Measurements from ENCODE around the gene PDZD8.

Gene PDZD8

GRCh38 chr10:117275121-117275520, 100.1 kb downstream of the PDZD8 start:
- Histone ChIP-seq H4K91ac (ENCODE audit: low read depth, low read length, poor library complexity) (no peak overlapping the region), H3K4me3 (ENCODE audit: low read length in 2 of 2) (no peak overlapping the region), H2BK12ac (ENCODE audit: low read length) (no peak overlapping the region), H2AK5ac (ENCODE audit: low read depth, low read length) (no peak overlapping the region), H3K27ac (replicated peaks; ENCODE audit: low read length) (no peak overlapping the region), H2BK120ac (ENCODE audit: low read depth, low read length) (no peak overlapping the region), H3K14ac (ENCODE audit: low read length) (no peak overlapping the region), H3K36me3 (replicated peaks in 1 of 2; ENCODE audit: control insufficient read depth in 2 of 2, insufficient read depth in 2 of 2, low read length in 2 of 2) (no peaks in the 10 kb centered on the region), H3K9me3 (replicated peaks in 1 of 2; ENCODE audit: control insufficient read depth in 2 of 2, insufficient read depth in 1 of 2, low read depth in 1 of 2, low read length in 2 of 2) (no peaks in the 10 kb centered on the region), H3K4me2 (ENCODE audit: insufficient read depth, low read length, poor library complexity, severe bottlenecking) (no peak overlapping the region), H3K18ac (ENCODE audit: low read length) (no peak overlapping the region), H2BK15ac (ENCODE audit: low read length) (no peak overlapping the region), H3K79me1 (ENCODE audit: low read depth, low read length) (no peaks in the 10 kb centered on the region), H2BK5ac (ENCODE audit: low read length) (no peak overlapping the region), H3K23ac (ENCODE audit: low read depth, low read length, poor library complexity) (no peak overlapping the region), H3K4me1 (ENCODE audit: control insufficient read depth in 2 of 2, insufficient read depth in 1 of 2, low read depth in 1 of 2, low read length in 2 of 2) (no peaks in the 10 kb centered on the region), H3K4ac (ENCODE audit: low read length) (no peak overlapping the region), H3K27me3 (ENCODE audit: control insufficient read depth in 3 of 3, insufficient read depth in 3 of 3, low read depth in 1 of 3, low read length in 3 of 3) (no peaks in the 10 kb centered on the region), H2AFZ (ENCODE audit: low read length) (no peak overlapping the region), H4K8ac (ENCODE audit: low read depth, low read length) (no peak overlapping the region), H3K9ac (ENCODE audit: low read depth, low read length, poor library complexity) (no peak overlapping the region)
- no CpG with 5 or more reads among the region's 3 CpGs for WGBS, 2 donors (ENCODE audit: extremely low coverage in 2 of 2, insufficient read length in 2 of 2, insufficient replicate concordance in 1 of 2)
- DNase-seq (ENCODE audit: low spot score) = no peak

- Histone ChIP-seq H3K27me3 (ENCODE audit: control insufficient read depth in 3 of 3, insufficient read depth in 3 of 3, low read depth in 1 of 3, low read length in 3 of 3) (no peaks in the 10 kb centered on the region), H4K91ac (ENCODE audit: low read depth, low read length, poor library complexity) (no peak overlapping the region), H3K4me1 (ENCODE audit: control insufficient read depth in 2 of 2, insufficient read depth in 1 of 2, low read depth in 1 of 2, low read length in 2 of 2) (no peaks in the 10 kb centered on the region), H2BK12ac (ENCODE audit: low read length) (no peak overlapping the region), H3K79me1 (ENCODE audit: low read depth, low read length) (peaks cover under 1% of the 10 kb centered on the region), H2AK5ac (ENCODE audit: low read depth, low read length) (no peak overlapping the region), H3K4me3 (ENCODE audit: low read length in 2 of 2) (no peak overlapping the region), H2BK120ac (ENCODE audit: low read depth, low read length) (no peak overlapping the region), H2BK15ac (ENCODE audit: low read length) (no peak overlapping the region), H3K9ac (ENCODE audit: low read depth, low read length, poor library complexity) (no peak overlapping the region), H3K4ac (ENCODE audit: low read length) (no peak overlapping the region), H4K8ac (ENCODE audit: low read depth, low read length) (no peak overlapping the region), H2AFZ (ENCODE audit: low read length) (no peak overlapping the region), H2BK5ac (ENCODE audit: low read length) (no peak overlapping the region), H3K18ac (ENCODE audit: low read length) (no peak overlapping the region), H3K4me2 (ENCODE audit: insufficient read depth, low read length, poor library complexity, severe bottlenecking) (no peak overlapping the region), H3K9me3 (replicated peaks in 1 of 2; ENCODE audit: control insufficient read depth in 2 of 2, insufficient read depth in 1 of 2, low read depth in 1 of 2, low read length in 2 of 2) (no peaks in the 10 kb centered on the region), H3K27ac (replicated peaks; ENCODE audit: low read length) (no peak overlapping the region), H3K14ac (ENCODE audit: low read length) (no peak overlapping the region), H3K36me3 (replicated peaks in 1 of 2; ENCODE audit: control insufficient read depth in 2 of 2, insufficient read depth in 2 of 2, low read length in 2 of 2) (no peaks in the 10 kb centered on the region), H3K23ac (ENCODE audit: low read depth, low read length, poor library complexity) (no peak overlapping the region)
- DNase-seq (ENCODE audit: low spot score) = no peak
- no CpG with 5 or more reads among the region's 5 CpGs for WGBS, 2 donors (ENCODE audit: extremely low coverage in 2 of 2, insufficient read length in 2 of 2, insufficient replicate concordance in 1 of 2)
Observed at GRCh38 chr10:117274509-117274908, 100.7 kb downstream of the PDZD8 start.

- H3K9ac ChIP-seq (ENCODE audit: low read depth, low read length, poor library complexity) = no peak overlapping the region
- H3K27ac ChIP-seq (replicated peaks; ENCODE audit: low read length) = no peak overlapping the region
- no peak overlapping the region for H4K8ac ChIP-seq (ENCODE audit: low read depth, low read length)
- no peak overlapping the region for H3K4me2 ChIP-seq (ENCODE audit: insufficient read depth, low read length, poor library complexity, severe bottlenecking)
- H2AK5ac ChIP-seq (ENCODE audit: low read depth, low read length) = no peak overlapping the region
- no peak overlapping the region for H3K23ac ChIP-seq (ENCODE audit: low read depth, low read length, poor library complexity)
- H3K4ac ChIP-seq (ENCODE audit: low read length) = no peak overlapping the region
- no peak overlapping the region for H2BK12ac ChIP-seq (ENCODE audit: low read length)
- H2AFZ ChIP-seq (ENCODE audit: low read length) = no peak overlapping the region
- no peak overlapping the region for H2BK5ac ChIP-seq (ENCODE audit: low read length)
- no peak overlapping the region for H3K4me3 ChIP-seq (ENCODE audit: low read length in 2 of 2)
- DNase-seq (ENCODE audit: low spot score) = no peak
- no peaks in the 10 kb centered on the region for H3K9me3 ChIP-seq (replicated peaks in 1 of 2; ENCODE audit: control insufficient read depth in 2 of 2, insufficient read depth in 1 of 2, low read depth in 1 of 2, low read length in 2 of 2)
- no peak overlapping the region for H3K14ac ChIP-seq (ENCODE audit: low read length)
- no peak overlapping the region for H4K91ac ChIP-seq (ENCODE audit: low read depth, low read length, poor library complexity)
- no peaks in the 10 kb centered on the region for H3K4me1 ChIP-seq (ENCODE audit: control insufficient read depth in 2 of 2, insufficient read depth in 1 of 2, low read depth in 1 of 2, low read length in 2 of 2)
- H3K79me1 ChIP-seq (ENCODE audit: low read depth, low read length) = peaks cover 2% of the 10 kb centered on the region
- no peaks in the 10 kb centered on the region for H3K27me3 ChIP-seq (ENCODE audit: control insufficient read depth in 3 of 3, insufficient read depth in 3 of 3, low read depth in 1 of 3, low read length in 3 of 3)
- H2BK15ac ChIP-seq (ENCODE audit: low read length) = no peak overlapping the region
- no CpG with 5 or more reads among the region's 3 CpGs for WGBS, 2 donors (ENCODE audit: extremely low coverage in 2 of 2, insufficient read length in 2 of 2, insufficient replicate concordance in 1 of 2)
- H2BK120ac ChIP-seq (ENCODE audit: low read depth, low read length) = no peak overlapping the region
- no peaks in the 10 kb centered on the region for H3K36me3 ChIP-seq (replicated peaks in 1 of 2; ENCODE audit: control insufficient read depth in 2 of 2, insufficient read depth in 2 of 2, low read length in 2 of 2)
- no peak overlapping the region for H3K18ac ChIP-seq (ENCODE audit: low read length)
Observed at GRCh38 chr10:117273980-117274379, 101.3 kb downstream of the PDZD8 start.

- Histone ChIP-seq H3K14ac (ENCODE audit: low read length) (no peak overlapping the region), H2BK12ac (ENCODE audit: low read length) (no peak overlapping the region), H3K79me1 (ENCODE audit: low read depth, low read length) (peaks cover 2% of the 10 kb centered on the region), H4K8ac (ENCODE audit: low read depth, low read length) (no peak overlapping the region), H3K9ac (ENCODE audit: low read depth, low read length, poor library complexity) (no peak overlapping the region), H3K36me3 (replicated peaks in 1 of 2; ENCODE audit: control insufficient read depth in 2 of 2, insufficient read depth in 2 of 2, low read length in 2 of 2) (no peaks in the 10 kb centered on the region), H2BK5ac (ENCODE audit: low read length) (no peak overlapping the region), H3K4me3 (ENCODE audit: low read length in 2 of 2) (no peak overlapping the region), H2AFZ (ENCODE audit: low read length) (no peak overlapping the region), H4K91ac (ENCODE audit: low read depth, low read length, poor library complexity) (no peak overlapping the region), H2BK120ac (ENCODE audit: low read depth, low read length) (no peak overlapping the region), H3K23ac (ENCODE audit: low read depth, low read length, poor library complexity) (no peak overlapping the region), H3K18ac (ENCODE audit: low read length) (no peak overlapping the region), H3K4me1 (ENCODE audit: control insufficient read depth in 2 of 2, insufficient read depth in 1 of 2, low read depth in 1 of 2, low read length in 2 of 2) (no peaks in the 10 kb centered on the region), H3K4me2 (ENCODE audit: insufficient read depth, low read length, poor library complexity, severe bottlenecking) (no peak overlapping the region), H3K27ac (replicated peaks; ENCODE audit: low read length) (no peak overlapping the region), H3K27me3 (ENCODE audit: control insufficient read depth in 3 of 3, insufficient read depth in 3 of 3, low read depth in 1 of 3, low read length in 3 of 3) (no peaks in the 10 kb centered on the region), H2BK15ac (ENCODE audit: low read length) (no peak overlapping the region), H2AK5ac (ENCODE audit: low read depth, low read length) (no peak overlapping the region), H3K9me3 (replicated peaks in 1 of 2; ENCODE audit: control insufficient read depth in 2 of 2, insufficient read depth in 1 of 2, low read depth in 1 of 2, low read length in 2 of 2) (no peaks in the 10 kb centered on the region), H3K4ac (ENCODE audit: low read length) (no peak overlapping the region)
- no CpG with 5 or more reads among the region's 13 CpGs for WGBS, 2 donors (ENCODE audit: extremely low coverage in 2 of 2, insufficient read length in 2 of 2, insufficient replicate concordance in 1 of 2)
- no peak for DNase-seq (ENCODE audit: low spot score)
Observed at GRCh38 chr10:117272195-117273076, 102.8 kb downstream of the PDZD8 start.
